ENCODE results near the gene C6orf132. TPM values are rescaled to one million over a fixed set of nuclear protein-coding genes. Genes with fewer than 3 reads are reported as not detected.

The C6orf132 gene
- total RNA-seq, 1 donor from 2014 or later = 1.4 TPM

- no peaks in the 10 kb centered on the region for H3K36me3 ChIP-seq
- peaks cover 10% of the 10 kb centered on the region for H3K9me3 ChIP-seq (replicated peaks)
- no peak overlapping the region for H3K27ac ChIP-seq (replicated peaks)
- intact Hi-C loops (cut with micrococcal nuclease) = no loop called here
- H3K4me3 ChIP-seq = no peak overlapping the region
- no peak for TF ChIP-seq CTCF (IDR thresholded peaks at IDR 0.05; ENCODE audit: borderline replicate concordance)
- H3K4me1 ChIP-seq = peaks cover 19% of the 10 kb centered on the region
- no peak for DNase-seq
- H3K27me3 ChIP-seq (ENCODE audit: low read depth) = no peaks in the 10 kb centered on the region
Measured at GRCh38 chr6:42113936-42114636, 28.3 kb downstream of the C6orf132 start.

- TF ChIP-seq CTCF (IDR thresholded peaks at IDR 0.05; ENCODE audit: borderline replicate concordance) = no peak
- Histone ChIP-seq H3K36me3 (no peaks in the 10 kb centered on the region), H3K27me3 (ENCODE audit: low read depth) (no peaks in the 10 kb centered on the region), H3K4me3 (no peak overlapping the region), H3K27ac (replicated peaks) (no peak overlapping the region), H3K4me1 (peaks cover 3% of the 10 kb centered on the region), H3K9me3 (replicated peaks) (peaks cover 10% of the 10 kb centered on the region)
- no peak for DNase-seq
- intact Hi-C loops (cut with micrococcal nuclease) = no loop called here
Measured at GRCh38 chr6:42112351-42112750, 30.1 kb downstream of the C6orf132 start.

- intact Hi-C loops (cut with micrococcal nuclease) = no loop called here
- no peaks in the 10 kb centered on the region for H3K4me1 ChIP-seq
- DNase-seq = no peak
- H3K9me3 ChIP-seq (replicated peaks) = peaks cover 10% of the 10 kb centered on the region
- H3K27me3 ChIP-seq (ENCODE audit: low read depth) = no peaks in the 10 kb centered on the region
- TF ChIP-seq CTCF (IDR thresholded peaks at IDR 0.05; ENCODE audit: borderline replicate concordance) = no peak
- H3K36me3 ChIP-seq = no peaks in the 10 kb centered on the region
- H3K27ac ChIP-seq (replicated peaks) = no peak overlapping the region
- no peak overlapping the region for H3K4me3 ChIP-seq
Measured at GRCh38 chr6:42110683-42111082, 31.7 kb downstream of the C6orf132 start.

GRCh38 chr6:42108071-42108470 is 34.3 kb downstream of the C6orf132 start:
- Histone ChIP-seq H3K4me1 (peaks cover 20% of the 10 kb centered on the region), H3K27ac (replicated peaks) (no peak overlapping the region), H3K4me3 (no peak overlapping the region), H3K27me3 (ENCODE audit: low read depth) (peaks cover 14% of the 10 kb centered on the region), H3K36me3 (no peaks in the 10 kb centered on the region), H3K9me3 (replicated peaks) (peaks cover 10% of the 10 kb centered on the region)
- TF ChIP-seq CTCF (IDR thresholded peaks at IDR 0.05; ENCODE audit: borderline replicate concordance) = no peak
- no peak for DNase-seq
- intact Hi-C loops (cut with micrococcal nuclease) = no loop called here

GRCh38 chr6:42106112-42107023 is 36.1 kb downstream of the C6orf132 start:
- peaks cover 27% of the 10 kb centered on the region for H3K4me1 ChIP-seq
- TF ChIP-seq CTCF (IDR thresholded peaks at IDR 0.05; ENCODE audit: borderline replicate concordance) = no peak
- peaks cover 14% of the 10 kb centered on the region for H3K27me3 ChIP-seq (ENCODE audit: low read depth)
- intact Hi-C loops (cut with micrococcal nuclease) = no loop called here
- no peaks in the 10 kb centered on the region for H3K36me3 ChIP-seq
- no peak overlapping the region for H3K27ac ChIP-seq (replicated peaks)
- H3K9me3 ChIP-seq (replicated peaks) = peaks cover 10% of the 10 kb centered on the region
- DNase-seq = no peak
- H3K4me3 ChIP-seq = no peak overlapping the region
